ENCODE data around the gene RAD51B. TPM values are rescaled to one million over a fixed set of nuclear protein-coding genes. Genes with fewer than 3 reads are reported as not detected.

Gene RAD51B
- total RNA-seq, 4 donors from 2014 or later = 5.0 to 31.8 (median 20.6) TPM

GRCh38 chr14:68552075-68552474, 732.5 kb downstream of the RAD51B start:
- H3K27ac ChIP-seq = peak overlapping the region; percentile 88 to 92 (median 90)
- H3K4me1 ChIP-seq = peaks cover 27 to 74% (median 46%) of the 10 kb centered on the region in 4 donors
- H3K4me3 ChIP-seq = no peak overlapping the region
- no peak for TF ChIP-seq POLR2A (IDR thresholded peaks at IDR 0.05)
- TF ChIP-seq EP300 (IDR thresholded peaks at IDR 0.05; ENCODE audit: low read depth) = no peak
- TF ChIP-seq CTCF (IDR thresholded peaks at IDR 0.05) = no peak
- TF ChIP-seq POLR2AphosphoS5 (IDR thresholded peaks at IDR 0.05) = no peak
- H3K9me3 ChIP-seq = no peaks in the 10 kb centered on the region
- intact Hi-C loops (cut with DNase I; ENCODE audit: low total_unique reads) = no loop called here
- no peaks in the 10 kb centered on the region for H3K27me3 ChIP-seq
- H3K36me3 ChIP-seq = no peaks in the 10 kb centered on the region
- WGBS, 2 donors (ENCODE audit: low coverage in 1 of 2) = 92% methylated on average over 7 of the region's 7 CpGs; no CpG with 5 or more reads in 1 of the 2 donors
- no peak for DNase-seq
- in situ Hi-C loops (cut with MboI; ENCODE audit: low pct_ligation_motif_present in 1 of 4, low pct_unique_long_range_greater_than_20kb in 1 of 4, low sequenced_read_pairs in 3 of 4) = no loop called here

- WGBS, 2 donors (ENCODE audit: low coverage in 1 of 2) = 24 to 36% methylated on average over 2 of the region's 2 CpGs
- Histone ChIP-seq H3K36me3 (no peaks in the 10 kb centered on the region), H3K4me3 (no peak overlapping the region), H3K4me1 (peaks cover 27 to 69% (median 42%) of the 10 kb centered on the region in 4 donors), H3K27me3 (no peaks in the 10 kb centered on the region), H3K27ac (peak overlapping the region; percentile 88 to 92 (median 90)), H3K9me3 (no peaks in the 10 kb centered on the region)
- intact Hi-C loops (cut with DNase I; ENCODE audit: low total_unique reads) (no loop called here), in situ Hi-C loops (cut with MboI; ENCODE audit: low pct_ligation_motif_present in 1 of 4, low pct_unique_long_range_greater_than_20kb in 1 of 4, low sequenced_read_pairs in 3 of 4) (no loop called here)
- DNase-seq = no peak
- no peak for TF ChIP-seq CTCF (IDR thresholded peaks at IDR 0.05)
- no peak for TF ChIP-seq POLR2AphosphoS5 (IDR thresholded peaks at IDR 0.05)
- no peak for TF ChIP-seq POLR2A (IDR thresholded peaks at IDR 0.05)
- TF ChIP-seq EP300 (IDR thresholded peaks at IDR 0.05; ENCODE audit: low read depth) = no peak
Observed at GRCh38 chr14:68552602-68553001, 733.0 kb downstream of the RAD51B start.

GRCh38 chr14:68553311-68553710, 733.7 kb downstream of the RAD51B start:
- Histone ChIP-seq H3K27me3 (no peaks in the 10 kb centered on the region), H3K4me1 (peaks cover 27 to 65% (median 39%) of the 10 kb centered on the region in 4 donors), H3K4me3 (no peak overlapping the region), H3K27ac (peak overlapping the region; percentile 88 to 92 (median 90)), H3K36me3 (no peaks in the 10 kb centered on the region), H3K9me3 (no peaks in the 10 kb centered on the region)
- intact Hi-C loops (cut with DNase I; ENCODE audit: low total_unique reads) (no loop called here), in situ Hi-C loops (cut with MboI; ENCODE audit: low pct_ligation_motif_present in 1 of 4, low pct_unique_long_range_greater_than_20kb in 1 of 4, low sequenced_read_pairs in 3 of 4) (no loop called here)
- 0 to 63% methylated on average over 1 to 3 of the region's 3 CpGs for WGBS, 2 donors (ENCODE audit: low coverage in 1 of 2)
- TF ChIP-seq CTCF (IDR thresholded peaks at IDR 0.05) = no peak
- no peak for TF ChIP-seq EP300 (IDR thresholded peaks at IDR 0.05; ENCODE audit: low read depth)
- TF ChIP-seq POLR2A (IDR thresholded peaks at IDR 0.05) = no peak
- TF ChIP-seq POLR2AphosphoS5 (IDR thresholded peaks at IDR 0.05) = no peak
- no peak for DNase-seq

GRCh38 chr14:68554231-68554630, 734.7 kb downstream of the RAD51B start:
- H3K4me1 ChIP-seq = peaks cover 20 to 57% (median 32%) of the 10 kb centered on the region in 4 donors
- H3K4me3 ChIP-seq = no peak overlapping the region
- peak overlapping the region; percentile 55 to 91 (median 89) for H3K27ac ChIP-seq

More at GRCh38 chr14:68554231-68554630, 734.7 kb downstream of the RAD51B start:
- no peaks in the 10 kb centered on the region for H3K36me3 ChIP-seq
- no peaks in the 10 kb centered on the region for H3K27me3 ChIP-seq
- no peak for DNase-seq
- intact Hi-C loops (cut with DNase I; ENCODE audit: low total_unique reads) (no loop called here), in situ Hi-C loops (cut with MboI; ENCODE audit: low pct_ligation_motif_present in 1 of 4, low pct_unique_long_range_greater_than_20kb in 1 of 4, low sequenced_read_pairs in 3 of 4) (no loop called here)
- TF ChIP-seq POLR2AphosphoS5 (IDR thresholded peaks at IDR 0.05) = no peak
- no peak for TF ChIP-seq EP300 (IDR thresholded peaks at IDR 0.05; ENCODE audit: low read depth)
- no peak for TF ChIP-seq POLR2A (IDR thresholded peaks at IDR 0.05)
- TF ChIP-seq CTCF (IDR thresholded peaks at IDR 0.05) = no peak
- WGBS, 2 donors (ENCODE audit: low coverage in 1 of 2) = 72 to 100% methylated on average over 3 to 4 of the region's 4 CpGs
- H3K9me3 ChIP-seq = no peaks in the 10 kb centered on the region
